ENCODE measurements around the gene MAP3K2. TPM values are rescaled to one million over a fixed set of nuclear protein-coding genes. Genes with fewer than 3 reads are reported as not detected.
"Not testable (repeated sequence)": the region's sequence is repeated elsewhere in the genome, so short reads cannot be mapped to it uniquely, and the experiment has no call there.

Gene MAP3K2
- total RNA-seq, 4 donors from 2014 or later: 25.9 to 98.4 (median 75.0) TPM

- no peak overlapping the region for H3K4me3 ChIP-seq
- intact Hi-C loops (cut with DNase I; ENCODE audit: low total_unique reads): no loop called here
- DNase-seq: no peak
- H3K36me3 ChIP-seq: no peaks in the 10 kb centered on the region
- H3K27me3 ChIP-seq: no peaks in the 10 kb centered on the region
- TF ChIP-seq CTCF (IDR thresholded peaks at IDR 0.05) (no peak), POLR2A (IDR thresholded peaks at IDR 0.05) (no peak)
- H3K4me1 ChIP-seq: no peaks in the 10 kb centered on the region
- H3K9me3 ChIP-seq: no peaks in the 10 kb centered on the region
- H3K27ac ChIP-seq: no peak overlapping the region
These were observed 26.2 kb upstream of the MAP3K2 start for GRCh38 chr2:127413782-127414637.

GRCh38 chr2:127413200-127413599 lies 25.4 kb upstream of the MAP3K2 start:
- intact Hi-C loops (cut with DNase I; ENCODE audit: low total_unique reads): no loop called here
- H3K27ac ChIP-seq: no peak overlapping the region

GRCh38 chr2:127411653-127412369 lies 24.0 kb upstream of the MAP3K2 start:
- Histone ChIP-seq H3K27me3 (no peaks in the 10 kb centered on the region), H3K36me3 (no peaks in the 10 kb centered on the region), H3K27ac (peak overlapping the region in 1 of 2 donors; percentile 70), H3K4me3 (no peak overlapping the region), H3K4me1 (peaks cover 0 to 5% of the 10 kb centered on the region in 2 donors), H3K9me3 (no peaks in the 10 kb centered on the region)
- intact Hi-C loops (cut with DNase I; ENCODE audit: low total_unique reads): no loop called here
- no peak for TF ChIP-seq CTCF (IDR thresholded peaks at IDR 0.05)
- TF ChIP-seq POLR2A (IDR thresholded peaks at IDR 0.05): no peak
- DNase-seq: no peak

More at GRCh38 chr2:127413200-127413599, 25.4 kb upstream of the MAP3K2 start:
- DNase-seq: no peak
- Histone ChIP-seq H3K27me3 (no peaks in the 10 kb centered on the region), H3K4me1 (peaks cover 0 to 4% of the 10 kb centered on the region in 2 donors), H3K36me3 (no peaks in the 10 kb centered on the region), H3K4me3 (no peak overlapping the region), H3K9me3 (no peaks in the 10 kb centered on the region)
- no peak for TF ChIP-seq CTCF (IDR thresholded peaks at IDR 0.05)
- TF ChIP-seq POLR2A (IDR thresholded peaks at IDR 0.05): no peak

- intact Hi-C loops (cut with DNase I; ENCODE audit: low total_unique reads): no loop called here
- Histone ChIP-seq H3K4me1 (peaks cover 0 to 5% of the 10 kb centered on the region in 2 donors), H3K9me3 (no peaks in the 10 kb centered on the region), H3K36me3 (no peaks in the 10 kb centered on the region), H3K4me3 (no peak overlapping the region), H3K27me3 (no peaks in the 10 kb centered on the region), H3K27ac (peak overlapping the region; percentile 53 to 70)
- DNase-seq: no peak
- TF ChIP-seq POLR2A (IDR thresholded peaks at IDR 0.05): no peak
- TF ChIP-seq CTCF (IDR thresholded peaks at IDR 0.05): no peak
These were observed 23.3 kb upstream of the MAP3K2 start for GRCh38 chr2:127410871-127411652.

- H3K4me3 ChIP-seq; H3K27me3 ChIP-seq; H3K9me3 ChIP-seq; H3K4me1 ChIP-seq; H3K36me3 ChIP-seq; intact Hi-C loops (cut with DNase I; ENCODE audit: low total_unique reads); DNase-seq: not testable (repeated sequence)
- H3K27ac ChIP-seq: peak overlapping the region in 1 of 2 donors; percentile 70
These were observed 21.9 kb upstream of the MAP3K2 start for GRCh38 chr2:127409716-127410115.

All from uterus (tissue), 4 donors.